ENCODE data around the gene ENDOV. TPM values are rescaled to one million over a fixed set of nuclear protein-coding genes. Genes with fewer than 3 reads are reported as not detected.

ENDOV gene
- total RNA-seq, 1 donor from 2014 or later: 40.7 TPM

GRCh38 chr17:80468781-80469493 lies 54.0 kb downstream of the ENDOV start:
- H3K4me1 Mint-ChIP-seq (ENCODE audit: unreplicated experiment): peaks cover 2% of the 10 kb centered on the region
- H3K9me3 Mint-ChIP-seq (ENCODE audit: unreplicated experiment): no peaks in the 10 kb centered on the region
- no peak overlapping the region for H3K27ac Mint-ChIP-seq (ENCODE audit: unreplicated experiment)
- DNase-seq (ENCODE audit: low spot score): no peak
- no peak overlapping the region for H3K4me3 Mint-ChIP-seq (ENCODE audit: unreplicated experiment)
- no peaks in the 10 kb centered on the region for H3K36me3 Mint-ChIP-seq (ENCODE audit: low read depth, unreplicated experiment)
- peaks cover 17% of the 10 kb centered on the region for H3K27me3 Mint-ChIP-seq (ENCODE audit: unreplicated experiment)
- TF ChIP-seq CTCF (IDR thresholded peaks at IDR 0.05; ENCODE audit: unreplicated experiment): no peak

GRCh38 chr17:80469667-80470066 lies 54.7 kb downstream of the ENDOV start:
- no peak overlapping the region for H3K4me3 Mint-ChIP-seq (ENCODE audit: unreplicated experiment)
- peaks cover 2% of the 10 kb centered on the region for H3K4me1 Mint-ChIP-seq (ENCODE audit: unreplicated experiment)
- no peak for DNase-seq (ENCODE audit: low spot score)
- no peak for TF ChIP-seq CTCF (IDR thresholded peaks at IDR 0.05; ENCODE audit: unreplicated experiment)
- no peaks in the 10 kb centered on the region for H3K36me3 Mint-ChIP-seq (ENCODE audit: low read depth, unreplicated experiment)
- H3K9me3 Mint-ChIP-seq (ENCODE audit: unreplicated experiment): no peaks in the 10 kb centered on the region
- H3K27ac Mint-ChIP-seq (ENCODE audit: unreplicated experiment): no peak overlapping the region
- H3K27me3 Mint-ChIP-seq (ENCODE audit: unreplicated experiment): peaks cover 20% of the 10 kb centered on the region

GRCh38 chr17:80470603-80471002 lies 55.6 kb downstream of the ENDOV start:
- no peak for TF ChIP-seq CTCF (IDR thresholded peaks at IDR 0.05; ENCODE audit: unreplicated experiment)
- Mint-ChIP-seq H3K4me3 (ENCODE audit: unreplicated experiment) (no peak overlapping the region), H3K27ac (ENCODE audit: unreplicated experiment) (no peak overlapping the region), H3K9me3 (ENCODE audit: unreplicated experiment) (no peaks in the 10 kb centered on the region), H3K4me1 (ENCODE audit: unreplicated experiment) (peaks cover 2% of the 10 kb centered on the region), H3K27me3 (ENCODE audit: unreplicated experiment) (peaks cover 24% of the 10 kb centered on the region), H3K36me3 (ENCODE audit: low read depth, unreplicated experiment) (no peaks in the 10 kb centered on the region)
- DNase-seq (ENCODE audit: low spot score): no peak

- Mint-ChIP-seq H3K9me3 (ENCODE audit: unreplicated experiment) (no peaks in the 10 kb centered on the region), H3K4me3 (ENCODE audit: unreplicated experiment) (no peak overlapping the region), H3K36me3 (ENCODE audit: low read depth, unreplicated experiment) (no peaks in the 10 kb centered on the region), H3K4me1 (ENCODE audit: unreplicated experiment) (peaks cover 2% of the 10 kb centered on the region), H3K27me3 (ENCODE audit: unreplicated experiment) (peaks cover 24% of the 10 kb centered on the region), H3K27ac (ENCODE audit: unreplicated experiment) (no peak overlapping the region)
- no peak for TF ChIP-seq CTCF (IDR thresholded peaks at IDR 0.05; ENCODE audit: unreplicated experiment)
- DNase-seq (ENCODE audit: low spot score): no peak
Observed at GRCh38 chr17:80471922-80472321, 57.0 kb downstream of the ENDOV start.

GRCh38 chr17:80472996-80473395 lies 58.0 kb downstream of the ENDOV start:
- no peak for DNase-seq (ENCODE audit: low spot score)
- Mint-ChIP-seq H3K27ac (ENCODE audit: unreplicated experiment) (no peak overlapping the region), H3K27me3 (ENCODE audit: unreplicated experiment) (peaks cover 24% of the 10 kb centered on the region), H3K4me1 (ENCODE audit: unreplicated experiment) (peaks cover 2% of the 10 kb centered on the region), H3K36me3 (ENCODE audit: low read depth, unreplicated experiment) (no peaks in the 10 kb centered on the region), H3K4me3 (ENCODE audit: unreplicated experiment) (no peak overlapping the region), H3K9me3 (ENCODE audit: unreplicated experiment) (no peaks in the 10 kb centered on the region)
- no peak for TF ChIP-seq CTCF (IDR thresholded peaks at IDR 0.05; ENCODE audit: unreplicated experiment)

Data from endothelial cell (in vitro differentiated cells).